Testis (tissue), 2 donors: ENCODE data around the gene RBM42.

ENCODE experiments used
- POLR2A ChIP-seq: fragments of 450-650 bp; IDR thresholded peaks from one replicate; pipeline ENCODE4 v1.6.1; 2017; ENCODE audit warnings: antibody characterized with exemption, mild to moderate bottlenecking, moderate library complexity
- TF ChIP-seq, protein P1 (sequence below), 3 experiments: fragments of 450-650 bp in 2 of 3; fragments of 200-600 bp in 1 of 3; sonication (generic) in 1 of 3; IDR thresholded peaks; one replicate each; pipeline ENCODE4 v1.5.1; 2016 to 2019; ENCODE audit warnings: antibody characterized with exemption in 3 of 3, mild to moderate bottlenecking in 2 of 3, moderate library complexity in 1 of 3

DNA sequence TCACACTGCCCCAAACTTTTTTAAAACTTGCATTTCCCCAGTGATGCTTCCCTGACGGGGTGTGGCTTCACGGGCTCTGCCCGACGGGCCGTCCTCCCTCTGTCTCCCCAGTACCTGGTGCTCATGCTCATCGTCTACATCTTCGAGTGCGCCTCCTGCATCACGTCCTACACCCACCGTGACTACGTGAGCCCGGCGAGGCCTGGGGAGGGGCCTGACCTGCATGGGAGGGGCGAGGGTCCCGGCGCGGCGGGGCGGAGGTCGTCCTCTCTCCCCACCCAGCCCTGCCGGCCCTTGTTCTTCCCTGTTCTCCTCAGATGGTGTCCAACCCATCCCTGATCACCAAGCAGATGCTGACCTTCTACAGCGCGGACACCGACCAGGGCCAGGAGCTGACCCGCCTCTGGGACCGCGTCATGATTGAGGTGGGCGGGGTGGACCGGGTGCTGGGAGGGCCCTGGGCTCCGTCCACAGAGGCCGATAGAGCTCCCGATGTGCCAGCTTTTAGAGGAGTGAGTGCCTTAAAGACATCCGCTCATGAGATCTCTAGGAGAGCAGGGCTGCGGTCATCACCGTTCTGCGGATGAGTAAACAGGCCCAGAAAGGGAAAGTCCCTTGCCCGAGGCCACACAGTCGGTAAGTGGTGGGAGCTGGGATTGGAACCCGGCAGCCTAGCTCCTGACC is 44.4 kb downstream of the RBM42 start:
- TF ChIP-seq, protein P1, sequence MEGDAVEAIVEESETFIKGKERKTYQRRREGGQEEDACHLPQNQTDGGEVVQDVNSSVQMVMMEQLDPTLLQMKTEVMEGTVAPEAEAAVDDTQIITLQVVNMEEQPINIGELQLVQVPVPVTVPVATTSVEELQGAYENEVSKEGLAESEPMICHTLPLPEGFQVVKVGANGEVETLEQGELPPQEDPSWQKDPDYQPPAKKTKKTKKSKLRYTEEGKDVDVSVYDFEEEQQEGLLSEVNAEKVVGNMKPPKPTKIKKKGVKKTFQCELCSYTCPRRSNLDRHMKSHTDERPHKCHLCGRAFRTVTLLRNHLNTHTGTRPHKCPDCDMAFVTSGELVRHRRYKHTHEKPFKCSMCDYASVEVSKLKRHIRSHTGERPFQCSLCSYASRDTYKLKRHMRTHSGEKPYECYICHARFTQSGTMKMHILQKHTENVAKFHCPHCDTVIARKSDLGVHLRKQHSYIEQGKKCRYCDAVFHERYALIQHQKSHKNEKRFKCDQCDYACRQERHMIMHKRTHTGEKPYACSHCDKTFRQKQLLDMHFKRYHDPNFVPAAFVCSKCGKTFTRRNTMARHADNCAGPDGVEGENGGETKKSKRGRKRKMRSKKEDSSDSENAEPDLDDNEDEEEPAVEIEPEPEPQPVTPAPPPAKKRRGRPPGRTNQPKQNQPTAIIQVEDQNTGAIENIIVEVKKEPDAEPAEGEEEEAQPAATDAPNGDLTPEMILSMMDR (IDR thresholded peaks at IDR 0.05), result no peak
- TF ChIP-seq POLR2A, result no peak
